Vagina (tissue), 2 donors: ENCODE data around the gene PRR30.

Experiments used
- CTCF ChIP-seq, 3 experiments: fragments of 450-650 bp in 2 of 3; fragments of 200-600 bp in 1 of 3; sonication (generic) in 1 of 3; IDR thresholded peaks; one replicate each; pipeline ENCODE4 v1.5.1; 2017 to 2019; ENCODE audit warnings: antibody characterized with exemption in 3 of 3, mild to moderate bottlenecking in 2 of 3, moderate library complexity in 2 of 3
- POLR2A ChIP-seq, 2 donors: fragments of 450-650 bp; IDR thresholded peaks; one replicate each; pipeline ENCODE4 v1.6.1; 2017; ENCODE audit warnings: antibody characterized with exemption in 2 of 2, mild to moderate bottlenecking in 2 of 2, moderate library complexity in 2 of 2
- POLR2AphosphoS5 ChIP-seq, 2 donors: sonication (generic); formaldehyde crosslinking; IDR thresholded peaks; one replicate each; pipeline ENCODE4 v1.9.0; 2017; ENCODE audit warnings: antibody characterized with exemption in 2 of 2, mild to moderate bottlenecking in 2 of 2, low read depth in 1 of 2; ENCODE audit not compliant: insufficient read depth in 1 of 2

- TF ChIP-seq POLR2AphosphoS5 (IDR thresholded peaks at IDR 0.05; ENCODE audit: insufficient read depth in 1 of 2, low read depth in 1 of 2) (no peak), CTCF (IDR thresholded peaks at IDR 0.05) (no peak), POLR2A (IDR thresholded peaks at IDR 0.05) (no peak)
Measured at GRCh38 chr2:27149570-27150405, 10.6 kb upstream of the PRR30 start.
